ENCODE results near the gene KIAA0825.

KIAA0825 gene

DNA sequence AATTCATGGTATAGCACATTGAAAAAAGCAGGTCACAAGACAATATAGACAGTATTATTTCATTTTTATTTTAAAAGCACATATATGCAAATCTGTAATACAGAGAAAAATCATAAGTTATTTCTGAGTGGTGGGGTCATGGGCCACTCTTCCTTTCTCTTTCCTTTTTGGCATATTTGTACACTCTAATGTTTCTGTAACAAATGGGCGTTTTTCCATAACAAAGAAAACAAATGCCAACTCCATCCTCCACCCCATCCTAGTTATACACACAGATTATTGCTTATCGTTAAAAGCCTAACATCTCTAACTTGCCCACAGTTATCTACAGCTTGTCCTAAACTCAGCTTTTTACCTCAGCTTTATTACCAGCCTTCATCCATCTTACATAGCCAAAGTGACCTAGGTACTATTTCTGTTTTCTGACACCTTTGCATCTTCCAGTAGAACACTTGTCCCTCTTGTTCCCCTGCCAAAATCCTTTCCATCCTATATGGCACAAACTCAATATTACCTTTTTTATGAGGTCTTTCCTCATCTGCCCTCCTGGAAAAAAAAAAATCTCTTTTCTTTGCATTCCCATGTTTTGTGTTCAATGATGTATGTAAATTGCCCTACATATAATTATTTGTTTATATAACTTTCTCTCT is 4.1 kb downstream of the KIAA0825 start:
- Histone ChIP-seq H4K20me1 (ENCODE audit: insufficient read depth, low read length) (peaks cover 4% of the 10 kb centered on the region; the same call in 1 of the 2 replicates), H3K4me2 (ENCODE audit: insufficient read depth, low read length) (no peak overlapping the region), H3K9ac (ENCODE audit: low read depth, low read length) (no peak overlapping the region), H3K27me3 (ENCODE audit: insufficient read depth, low read length, poor library complexity) (no peaks in the 10 kb centered on the region), H3K79me2 (ENCODE audit: insufficient read depth, low read length) (peaks cover 19% of the 10 kb centered on the region), H2AFZ (ENCODE audit: low read depth, low read length) (no peak overlapping the region), H3K27ac (ENCODE audit: low read length) (no peak overlapping the region), H3K9me3 (ENCODE audit: insufficient read depth, low read length, severe bottlenecking) (no peaks in the 10 kb centered on the region), H3K36me3 (ENCODE audit: insufficient read depth, low read length) (no peaks in the 10 kb centered on the region), H3K4me1 (ENCODE audit: insufficient read depth, low read length) (peaks cover 20% of the 10 kb centered on the region), H3K4me3 (ENCODE audit: low read depth in 1 of 2, low read length in 2 of 2) (no peak overlapping the region)
- DNase-seq (no peak), ATAC-seq (ENCODE audit: insufficient read depth, low read depth) (no peak)
- no peak for TF ChIP-seq EZH2 (IDR thresholded peaks at IDR 0.05; ENCODE audit: borderline replicate concordance, low read depth, low read length, severe bottlenecking)
- TF ChIP-seq, protein P1, sequence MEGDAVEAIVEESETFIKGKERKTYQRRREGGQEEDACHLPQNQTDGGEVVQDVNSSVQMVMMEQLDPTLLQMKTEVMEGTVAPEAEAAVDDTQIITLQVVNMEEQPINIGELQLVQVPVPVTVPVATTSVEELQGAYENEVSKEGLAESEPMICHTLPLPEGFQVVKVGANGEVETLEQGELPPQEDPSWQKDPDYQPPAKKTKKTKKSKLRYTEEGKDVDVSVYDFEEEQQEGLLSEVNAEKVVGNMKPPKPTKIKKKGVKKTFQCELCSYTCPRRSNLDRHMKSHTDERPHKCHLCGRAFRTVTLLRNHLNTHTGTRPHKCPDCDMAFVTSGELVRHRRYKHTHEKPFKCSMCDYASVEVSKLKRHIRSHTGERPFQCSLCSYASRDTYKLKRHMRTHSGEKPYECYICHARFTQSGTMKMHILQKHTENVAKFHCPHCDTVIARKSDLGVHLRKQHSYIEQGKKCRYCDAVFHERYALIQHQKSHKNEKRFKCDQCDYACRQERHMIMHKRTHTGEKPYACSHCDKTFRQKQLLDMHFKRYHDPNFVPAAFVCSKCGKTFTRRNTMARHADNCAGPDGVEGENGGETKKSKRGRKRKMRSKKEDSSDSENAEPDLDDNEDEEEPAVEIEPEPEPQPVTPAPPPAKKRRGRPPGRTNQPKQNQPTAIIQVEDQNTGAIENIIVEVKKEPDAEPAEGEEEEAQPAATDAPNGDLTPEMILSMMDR (IDR thresholded peaks at IDR 0.05; ENCODE audit: borderline replicate concordance, extremely low read depth, low read length, poor library complexity, severe bottlenecking) = no peak

DNA sequence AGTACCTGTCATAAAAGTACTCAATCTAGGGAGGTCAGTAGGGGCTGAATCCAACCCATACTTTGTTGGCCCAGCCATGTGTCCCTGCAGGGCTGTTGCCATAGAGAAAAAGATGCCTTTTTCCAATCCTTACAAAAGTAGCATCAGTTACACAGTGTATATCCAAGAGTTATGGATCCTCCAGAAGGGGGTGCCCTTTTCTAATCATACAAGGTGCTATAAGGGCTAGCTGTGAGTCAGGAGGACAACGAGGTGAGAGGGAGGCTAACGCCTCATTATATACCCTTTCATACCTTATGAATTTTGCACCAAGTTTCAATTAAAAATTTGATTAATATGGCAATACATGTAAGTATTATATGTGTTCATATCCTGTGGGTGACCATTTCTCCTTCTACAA is 4.8 kb downstream of the KIAA0825 start:
- Histone ChIP-seq H3K9ac (ENCODE audit: low read depth, low read length) (no peak overlapping the region), H2AFZ (ENCODE audit: low read depth, low read length) (no peak overlapping the region), H3K9me3 (ENCODE audit: insufficient read depth, low read length, severe bottlenecking) (no peaks in the 10 kb centered on the region), H3K4me1 (ENCODE audit: insufficient read depth, low read length) (peaks cover 18% of the 10 kb centered on the region), H3K36me3 (ENCODE audit: insufficient read depth, low read length) (no peaks in the 10 kb centered on the region), H3K27ac (ENCODE audit: low read length) (no peak overlapping the region), H4K20me1 (ENCODE audit: insufficient read depth, low read length) (no peaks in the 10 kb centered on the region), H3K79me2 (ENCODE audit: insufficient read depth, low read length) (peaks cover 12% of the 10 kb centered on the region; the same call in 1 of the 2 replicates), H3K4me3 (ENCODE audit: low read depth in 1 of 2, low read length in 2 of 2) (no peak overlapping the region), H3K4me2 (ENCODE audit: insufficient read depth, low read length) (no peak overlapping the region), H3K27me3 (ENCODE audit: insufficient read depth, low read length, poor library complexity) (no peaks in the 10 kb centered on the region)
- ATAC-seq (ENCODE audit: insufficient read depth, low read depth) (no peak), DNase-seq (no peak)
- TF ChIP-seq, protein P1 (IDR thresholded peaks at IDR 0.05; ENCODE audit: borderline replicate concordance, extremely low read depth, low read length, poor library complexity, severe bottlenecking) = peak; percentile 35
- TF ChIP-seq EZH2 (IDR thresholded peaks at IDR 0.05; ENCODE audit: borderline replicate concordance, low read depth, low read length, severe bottlenecking) = no peak

DNA sequence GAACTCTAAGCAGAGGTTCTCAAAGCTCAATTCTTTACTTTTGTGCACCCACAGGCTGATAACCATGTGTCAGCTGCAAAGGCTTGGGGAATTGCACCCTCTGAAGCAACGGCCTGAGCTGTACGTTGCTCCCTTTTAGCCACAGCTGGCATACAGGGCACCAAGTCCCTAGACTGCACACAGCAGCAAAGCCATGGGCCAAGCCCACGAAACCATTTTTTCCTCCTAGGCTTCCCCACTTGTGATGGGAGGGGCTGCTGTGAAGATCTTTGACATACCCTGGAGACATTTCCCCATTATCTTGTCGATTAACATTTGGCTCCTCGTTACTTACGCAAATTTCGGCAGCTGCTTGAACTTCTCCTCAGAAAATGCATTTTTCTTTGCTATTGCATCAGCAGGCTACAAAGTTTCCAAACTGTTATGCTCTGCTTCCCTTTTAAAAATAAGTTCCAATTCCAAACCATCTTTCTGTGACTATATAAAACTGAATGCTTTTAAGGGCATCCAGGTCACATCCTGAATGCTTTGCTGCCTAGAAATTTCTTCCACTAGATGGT is 23.0 kb downstream of the KIAA0825 start:
- no peak for TF ChIP-seq EZH2 (IDR thresholded peaks at IDR 0.05; ENCODE audit: borderline replicate concordance, low read depth, low read length, severe bottlenecking)
- TF ChIP-seq, protein P1 (IDR thresholded peaks at IDR 0.05; ENCODE audit: borderline replicate concordance, extremely low read depth, low read length, poor library complexity, severe bottlenecking) = no peak
- H3K4me1 ChIP-seq (ENCODE audit: insufficient read depth, low read length) = no peaks in the 10 kb centered on the region
- H3K27me3 ChIP-seq (ENCODE audit: insufficient read depth, low read length, poor library complexity) = no peaks in the 10 kb centered on the region
- no peak overlapping the region for H2AFZ ChIP-seq (ENCODE audit: low read depth, low read length)
- DNase-seq = no peak
- H4K20me1 ChIP-seq (ENCODE audit: insufficient read depth, low read length) = no peaks in the 10 kb centered on the region
- no peak overlapping the region for H3K9ac ChIP-seq (ENCODE audit: low read depth, low read length)
- no peak overlapping the region for H3K27ac ChIP-seq (ENCODE audit: low read length)
- H3K4me3 ChIP-seq (ENCODE audit: low read depth in 1 of 2, low read length in 2 of 2) = no peak overlapping the region
- H3K79me2 ChIP-seq (ENCODE audit: insufficient read depth, low read length) = no peaks in the 10 kb centered on the region
- no peak for ATAC-seq (ENCODE audit: insufficient read depth, low read depth)
- H3K36me3 ChIP-seq (ENCODE audit: insufficient read depth, low read length) = no peaks in the 10 kb centered on the region
- no peak overlapping the region for H3K4me2 ChIP-seq (ENCODE audit: insufficient read depth, low read length)
- no peaks in the 10 kb centered on the region for H3K9me3 ChIP-seq (ENCODE audit: insufficient read depth, low read length, severe bottlenecking)
